Gastrocnemius medialis (tissue), 4 donors: ENCODE measurements around the gene TRIM44. TPM values are rescaled to one million over a fixed set of nuclear protein-coding genes. Genes with fewer than 3 reads are reported as not detected.

Source experiments
- ATAC-seq, 2 donors: fragments of 150-250 bp; one replicate each; pipeline ENCODE4 v1.9.1; 2016
- DNase-seq, 2 donors: peaks; one replicate each; pipeline ENCODE4 v3.0.0-alpha.2; 2019
- H3K27ac ChIP-seq, 4 donors: fragments of 200-600 bp; sonication (generic); 1 replicate in 1 of 4; 2 replicates in 3 of 4; pipeline ENCODE4 v1.5.1; 2016 to 2018; ENCODE audit warnings: mild to moderate bottlenecking in 2 of 4, moderate library complexity in 1 of 4
- H3K27me3 ChIP-seq, 3 donors: fragments of 200-600 bp; sonication (generic) in 2 of 3; 1 replicate in 1 of 3; 2 replicates in 2 of 3; pipeline versions ENCODE4 v1.5.1 to v1.6.0; 2016 to 2019; ENCODE audit warnings: mild to moderate bottlenecking in 1 of 3, moderate library complexity in 1 of 3
- H3K36me3 ChIP-seq, 2 donors: fragments of 200-600 bp; sonication (generic) in 1 of 2; one replicate each; pipeline ENCODE4 v1.5.1; 2017 to 2018
- H3K4me1 ChIP-seq, 2 donors: fragments of 200-600 bp; sonication (generic) in 1 of 2; one replicate each; pipeline ENCODE4 v1.5.1; 2016 to 2017; ENCODE audit warnings: mild to moderate bottlenecking in 2 of 2
- H3K4me3 ChIP-seq, 4 donors: fragments of 200-600 bp; sonication (generic) in 3 of 4; 1 replicate in 1 of 4; 2 replicates in 3 of 4; pipeline ENCODE4 v1.5.1; 2016 to 2019; ENCODE audit warnings: mild to moderate bottlenecking in 2 of 4
- H3K9me3 ChIP-seq, 3 donors: fragments of 200-600 bp; sonication (generic) in 2 of 3; 1 replicate in 1 of 3; 2 replicates in 2 of 3; pipeline ENCODE4 v1.5.1; 2016 to 2019
- CTCF ChIP-seq, 5 experiments: fragments of 450-650 bp in 3 of 5; fragments of 200-600 bp in 2 of 5; sonication (generic) in 2 of 5; IDR thresholded peaks in 4 of 5; conservative IDR thresholded peaks in 1 of 5; 1 replicate in 4 of 5; 2 replicates in 1 of 5; pipeline ENCODE4 v1.5.1; 2016 to 2019; ENCODE audit warnings: antibody characterized with exemption in 5 of 5, mild to moderate bottlenecking in 3 of 5, moderate library complexity in 3 of 5
- POLR2A ChIP-seq, 2 donors: fragments of 450-650 bp; IDR thresholded peaks; one replicate each; pipeline ENCODE4 v1.6.1; 2017; ENCODE audit warnings: antibody characterized with exemption in 2 of 2, mild to moderate bottlenecking in 2 of 2, moderate library complexity in 2 of 2
- in situ Hi-C, 4 donors: fragments of 200-750 bp; cut with MboI; loops; one replicate each; pipeline versions ENCODE4 v1.15.0 to v1.8.0; 2017; ENCODE audit warnings: low sequenced_read_pairs in 4 of 4
- intact Hi-C: fragments of 100-400 bp; cut with DNase I; formaldehyde crosslinking; loops from one replicate; pipeline ENCODE4 v1.15.1; 2023; ENCODE audit warnings: low total_unique reads
- total RNA-seq, 4 donors: library from RNA; depleted of rRNA; stranded (reverse); fragments of >200 nt; gene quantifications; one replicate each; pipeline versions ENCODE4 v1.1.0 to v1.2.3, GENCODE V29; 2016

The TRIM44 gene
- total RNA-seq, 4 donors from 2014 or later: 25.5 to 30.5 (median 26.2) TPM

- peaks cover 0 to 11% (median 5%) of the 10 kb centered on the region in 3 donors for H3K27me3 ChIP-seq
- in situ Hi-C loops (no loop called here), intact Hi-C loops (no loop called here)
- H3K9me3 ChIP-seq: no peaks in the 10 kb centered on the region
- DNase-seq (no peak), ATAC-seq (no peak)
- no peaks in the 10 kb centered on the region for H3K4me1 ChIP-seq
- H3K27ac ChIP-seq: no peak overlapping the region
- H3K36me3 ChIP-seq: no peaks in the 10 kb centered on the region
- no peak overlapping the region for H3K4me3 ChIP-seq
- no peak for TF ChIP-seq POLR2A (IDR thresholded peaks at IDR 0.05)
- no peak for TF ChIP-seq CTCF (IDR thresholded peaks at IDR 0.05 in 4 of 5, conservative IDR thresholded peaks at IDR 0.05 in 1 of 5)
Observed at GRCh38 chr11:35654711-35655110, 7.9 kb upstream of the TRIM44 start.

- H3K4me3 ChIP-seq: no peak overlapping the region
- H3K36me3 ChIP-seq: no peaks in the 10 kb centered on the region
- no peaks in the 10 kb centered on the region for H3K9me3 ChIP-seq
- H3K27me3 ChIP-seq: peaks cover 0 to 11% (median 5%) of the 10 kb centered on the region in 3 donors
- no peak for TF ChIP-seq CTCF (IDR thresholded peaks at IDR 0.05 in 4 of 5, conservative IDR thresholded peaks at IDR 0.05 in 1 of 5)
- TF ChIP-seq POLR2A (IDR thresholded peaks at IDR 0.05): no peak
- no peak overlapping the region for H3K27ac ChIP-seq
- H3K4me1 ChIP-seq: no peaks in the 10 kb centered on the region
- in situ Hi-C loops: no loop called here
- intact Hi-C loops: no loop called here
- ATAC-seq: no peak
- DNase-seq: no peak
Observed at GRCh38 chr11:35655254-35655653, 7.3 kb upstream of the TRIM44 start.

GRCh38 chr11:35655856-35656255, 6.7 kb upstream of the TRIM44 start:
- H3K4me1 ChIP-seq: no peaks in the 10 kb centered on the region
- H3K27ac ChIP-seq: no peak overlapping the region
- no peak overlapping the region for H3K4me3 ChIP-seq
- peaks cover 0 to 11% (median 5%) of the 10 kb centered on the region in 3 donors for H3K27me3 ChIP-seq
- no peaks in the 10 kb centered on the region for H3K9me3 ChIP-seq
- TF ChIP-seq CTCF (IDR thresholded peaks at IDR 0.05 in 4 of 5, conservative IDR thresholded peaks at IDR 0.05 in 1 of 5) (no peak), POLR2A (IDR thresholded peaks at IDR 0.05) (no peak)
- intact Hi-C loops: no loop called here
- DNase-seq (no peak), ATAC-seq (no peak)
- no peaks in the 10 kb centered on the region for H3K36me3 ChIP-seq
- in situ Hi-C loops: no loop called here

GRCh38 chr11:35658020-35658948, 4.3 kb upstream of the TRIM44 start:
- DNase-seq (no peak), ATAC-seq (no peak)
- in situ Hi-C loops: no loop called here
- Histone ChIP-seq H3K27me3 (peaks cover 0 to 11% (median 5%) of the 10 kb centered on the region in 3 donors), H3K9me3 (no peaks in the 10 kb centered on the region), H3K36me3 (no peaks in the 10 kb centered on the region), H3K27ac (no peak overlapping the region), H3K4me1 (peaks cover 3 to 12% of the 10 kb centered on the region in 2 donors), H3K4me3 (no peak overlapping the region)
- intact Hi-C loops: no loop called here
- no peak for TF ChIP-seq CTCF (IDR thresholded peaks at IDR 0.05 in 4 of 5, conservative IDR thresholded peaks at IDR 0.05 in 1 of 5)
- TF ChIP-seq POLR2A (IDR thresholded peaks at IDR 0.05): no peak
